GM21528 (cell line): Measurements from ENCODE around the gene HTR5A.
"Not testable (repeated sequence)": the region's sequence is repeated elsewhere in the genome, so short reads cannot be mapped to it uniquely, and the experiment has no call there.

Experiments used
- ATAC-seq: cut with Tn5 transposase; IDR thresholded peaks from one replicate; pipeline ENCODE4 v1.9.1; 2021; ENCODE audit warnings: mild to moderate bottlenecking, moderate library complexity; ENCODE audit not compliant: unreplicated experiment, low FRiP score

HTR5A gene

GRCh38 chr7:155069992-155070751 is at the start of gene HTR5A:
Gene HTR5A (plus strand): TSS chr7:155070324. CDS start chr7:155070900, 576 bp downstream.
- peak; percentile 88 for ATAC-seq

- ATAC-seq, result no peak
Observed at GRCh38 chr7:155020996-155021395, 49.1 kb upstream of the HTR5A start.

GRCh38 chr7:155021699-155022145 is 48.4 kb upstream of the HTR5A start:
- ATAC-seq, result no peak

GRCh38 chr7:155027879-155028278 is 42.2 kb upstream of the HTR5A start:
- ATAC-seq, result no peak

- ATAC-seq, result no peak
Observed at GRCh38 chr7:155032978-155033377, 37.1 kb upstream of the HTR5A start.

- not testable (repeated sequence) for ATAC-seq
Observed at GRCh38 chr7:155034495-155034894, 35.6 kb upstream of the HTR5A start.

- no peak for ATAC-seq
Observed at GRCh38 chr7:155038335-155038734, 31.8 kb upstream of the HTR5A start.

- ATAC-seq, result no peak
Observed at GRCh38 chr7:155043756-155044155, 26.4 kb upstream of the HTR5A start.

GRCh38 chr7:155048006-155048405 is 22.1 kb upstream of the HTR5A start:
- no peak for ATAC-seq

- ATAC-seq, result no peak
Observed at GRCh38 chr7:155051355-155051754, 18.8 kb upstream of the HTR5A start.

- no peak for ATAC-seq
Observed at GRCh38 chr7:155053002-155053401, 17.1 kb upstream of the HTR5A start.

GRCh38 chr7:155054761-155055160 is 15.4 kb upstream of the HTR5A start:
- ATAC-seq, result no peak

GRCh38 chr7:155057076-155057475 is 13.0 kb upstream of the HTR5A start:
- ATAC-seq, result no peak

GRCh38 chr7:155058896-155059295 is 11.2 kb upstream of the HTR5A start:
- ATAC-seq, result no peak

GRCh38 chr7:155059703-155060102 is 10.4 kb upstream of the HTR5A start:
- ATAC-seq, result no peak

- ATAC-seq, result no peak
Observed at GRCh38 chr7:155062411-155062810, 7.7 kb upstream of the HTR5A start.

- ATAC-seq, result no peak
Observed at GRCh38 chr7:155064186-155064585, 5.9 kb upstream of the HTR5A start.

- no peak for ATAC-seq
Observed at GRCh38 chr7:155066417-155066950, 3.6 kb upstream of the HTR5A start.

GRCh38 chr7:155071121-155071651 is 1.1 kb downstream of the HTR5A start:
- ATAC-seq, result no peak

GRCh38 chr7:155071916-155072571 is 1.9 kb downstream of the HTR5A start:
- no peak for ATAC-seq

- no peak for ATAC-seq
Observed at GRCh38 chr7:155073922-155074321, 3.8 kb downstream of the HTR5A start.
